GM06990 (cell line): ENCODE data around the gene SPATA46.

Experiments used
- DNase-seq: peaks from one replicate; pipeline ENCODE4 v3.0.0-alpha.2; 2011; ENCODE audit not compliant: insufficient read length; ENCODE audit errors: extremely low read depth
- H3K27me3 ChIP-seq: replicated peaks from 2 replicates; pipeline ENCODE4 v1.6.0; 2011; ENCODE audit warnings: low read length; ENCODE audit not compliant: control insufficient read depth, insufficient read depth
- H3K36me3 ChIP-seq: 2 replicates; pipeline ENCODE4 v1.5.1; 2011; ENCODE audit warnings: low read length; ENCODE audit not compliant: control insufficient read depth, insufficient read depth
- H3K4me3 ChIP-seq: replicated peaks from 2 replicates; pipeline ENCODE4 v1.5.1; 2011; ENCODE audit warnings: low read depth, mild to moderate bottlenecking, control low read depth, low read length
- TF ChIP-seq, protein P1 (sequence below): IDR thresholded peaks from 2 replicates; pipeline ENCODE4 v1.5.1; 2011; ENCODE audit warnings: low read length, control low read depth, mild to moderate bottlenecking, inconsistent platforms; ENCODE audit not compliant: insufficient read depth, poor library complexity, severe bottlenecking

The SPATA46 gene

GRCh38 chr1:162385702-162386101 is 9.0 kb upstream of the SPATA46 start:
- TF ChIP-seq, protein P1, sequence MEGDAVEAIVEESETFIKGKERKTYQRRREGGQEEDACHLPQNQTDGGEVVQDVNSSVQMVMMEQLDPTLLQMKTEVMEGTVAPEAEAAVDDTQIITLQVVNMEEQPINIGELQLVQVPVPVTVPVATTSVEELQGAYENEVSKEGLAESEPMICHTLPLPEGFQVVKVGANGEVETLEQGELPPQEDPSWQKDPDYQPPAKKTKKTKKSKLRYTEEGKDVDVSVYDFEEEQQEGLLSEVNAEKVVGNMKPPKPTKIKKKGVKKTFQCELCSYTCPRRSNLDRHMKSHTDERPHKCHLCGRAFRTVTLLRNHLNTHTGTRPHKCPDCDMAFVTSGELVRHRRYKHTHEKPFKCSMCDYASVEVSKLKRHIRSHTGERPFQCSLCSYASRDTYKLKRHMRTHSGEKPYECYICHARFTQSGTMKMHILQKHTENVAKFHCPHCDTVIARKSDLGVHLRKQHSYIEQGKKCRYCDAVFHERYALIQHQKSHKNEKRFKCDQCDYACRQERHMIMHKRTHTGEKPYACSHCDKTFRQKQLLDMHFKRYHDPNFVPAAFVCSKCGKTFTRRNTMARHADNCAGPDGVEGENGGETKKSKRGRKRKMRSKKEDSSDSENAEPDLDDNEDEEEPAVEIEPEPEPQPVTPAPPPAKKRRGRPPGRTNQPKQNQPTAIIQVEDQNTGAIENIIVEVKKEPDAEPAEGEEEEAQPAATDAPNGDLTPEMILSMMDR = no peak
- Histone ChIP-seq H3K4me3 (no peak overlapping the region), H3K36me3 (no peaks in the 10 kb centered on the region), H3K27me3 (peaks cover 1% of the 10 kb centered on the region; the same call in 1 of the 2 replicates)
- no peak for DNase-seq

GRCh38 chr1:162385280-162385623 is 8.6 kb upstream of the SPATA46 start:
- TF ChIP-seq, protein P1 = no peak
- peaks cover 1% of the 10 kb centered on the region; the same call in 1 of the 2 replicates for H3K27me3 ChIP-seq
- no peak for DNase-seq
- no peaks in the 10 kb centered on the region for H3K36me3 ChIP-seq
- H3K4me3 ChIP-seq = no peak overlapping the region

DNA sequence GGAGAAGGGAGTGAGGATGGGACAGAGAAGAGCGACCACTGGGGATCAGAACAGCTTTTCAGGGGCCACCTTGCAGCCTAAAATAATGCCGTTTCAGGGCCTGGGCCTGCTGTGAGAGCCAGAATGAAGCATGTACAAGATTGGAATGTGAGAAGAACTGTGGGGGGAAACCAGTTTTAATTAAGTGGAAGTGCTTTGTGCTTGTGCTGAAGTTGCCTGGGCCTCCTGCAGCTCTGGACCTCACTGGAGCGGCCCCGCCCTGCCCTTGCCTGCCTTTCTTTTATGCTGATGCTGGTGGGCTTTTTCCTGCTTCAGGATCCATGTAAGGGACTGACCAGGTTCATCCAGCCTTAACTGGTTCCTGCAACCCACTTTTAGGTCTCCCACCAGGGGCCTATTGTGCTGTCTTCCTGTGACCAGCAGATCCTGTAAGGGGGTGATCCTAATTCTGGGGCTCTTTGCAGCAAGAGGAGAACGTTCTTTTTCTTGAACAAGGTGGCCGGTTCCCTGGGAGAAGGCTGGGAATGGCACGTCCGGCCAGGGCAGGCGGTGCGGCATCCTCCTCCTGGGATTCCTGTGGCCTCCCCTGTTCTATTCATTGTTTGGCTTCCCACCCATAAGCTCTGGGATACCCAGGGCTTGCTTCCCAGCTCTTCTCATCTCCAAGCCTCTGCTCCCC is 8.1 kb upstream of the SPATA46 start:
- TF ChIP-seq, protein P1 = no peak
- no peak for DNase-seq
- Histone ChIP-seq H3K36me3 (no peaks in the 10 kb centered on the region), H3K27me3 (peaks cover 1% of the 10 kb centered on the region; the same call in 1 of the 2 replicates), H3K4me3 (no peak overlapping the region)

DNA sequence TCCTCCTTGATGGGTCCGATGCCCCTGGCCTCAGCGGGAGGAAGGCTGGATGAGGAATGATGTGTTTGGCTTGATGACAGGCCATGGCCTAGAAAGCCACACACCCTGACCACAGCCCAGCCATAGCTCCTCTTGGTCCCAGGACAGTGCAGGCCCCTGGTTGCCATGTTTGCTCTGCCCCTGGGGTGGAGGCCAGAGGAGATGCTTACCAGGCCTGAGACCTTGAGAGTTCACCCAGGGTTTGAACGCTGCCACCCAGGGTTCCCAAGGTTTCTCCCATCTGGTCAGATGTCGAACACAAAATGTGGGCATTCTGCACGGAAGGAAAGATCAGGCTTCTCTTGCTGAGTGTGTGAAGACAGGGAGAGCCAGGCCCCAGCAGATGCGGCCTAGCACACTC is 7.5 kb upstream of the SPATA46 start:
- Histone ChIP-seq H3K36me3 (no peaks in the 10 kb centered on the region), H3K4me3 (no peak overlapping the region), H3K27me3 (peaks cover 1% of the 10 kb centered on the region; the same call in 1 of the 2 replicates)
- TF ChIP-seq, protein P1 = no peak
- no peak for DNase-seq

- TF ChIP-seq, protein P1 = no peak
- no peak for DNase-seq
- no peak overlapping the region for H3K4me3 ChIP-seq
Measured at GRCh38 chr1:162383516-162383915, 6.9 kb upstream of the SPATA46 start.

More at GRCh38 chr1:162383516-162383915, 6.9 kb upstream of the SPATA46 start:
- H3K36me3 ChIP-seq = no peaks in the 10 kb centered on the region
- peaks cover 1% of the 10 kb centered on the region; the same call in 1 of the 2 replicates for H3K27me3 ChIP-seq
